Lung (tissue), 12 donors: ENCODE data around the gene C3orf18. TPM values are rescaled to one million over a fixed set of nuclear protein-coding genes. Genes with fewer than 3 reads are reported as not detected.
A peak's percentile ranks its signal among the peaks of the same experiment; 100 is the strongest.

Experiments
- ATAC-seq: fragments of 200-7000 bp; cut with Tn5 transposase; one replicate; pipeline ENCODE4 v1.9.1; 2020; ENCODE audit warnings: moderate number of reproducible peaks; ENCODE audit not compliant: insufficient read depth, low FRiP score
- DNase-seq, 3 donors: peaks; one replicate each; pipeline ENCODE4 v3.0.0-alpha.2; 2013 to 2017
- H3K27ac ChIP-seq, 2 donors: one replicate each; pipeline ENCODE4 v1.5.1; 2013; ENCODE audit warnings: mild to moderate bottlenecking in 2 of 2, moderate library complexity in 2 of 2, control low read depth in 1 of 2, inconsistent platforms in 1 of 2, low read depth in 1 of 2, low read length in 1 of 2
- H3K27me3 ChIP-seq, 3 donors: one replicate each; pipeline ENCODE4 v1.5.1; 2013; ENCODE audit warnings: low read length in 2 of 3; ENCODE audit not compliant: control insufficient read depth in 3 of 3, insufficient read depth in 3 of 3
- H3K36me3 ChIP-seq, 4 donors: one replicate each; pipeline ENCODE4 v1.5.1; 2013; ENCODE audit warnings: low read length in 4 of 4, mild to moderate bottlenecking in 1 of 4, moderate library complexity in 1 of 4; ENCODE audit not compliant: control insufficient read depth in 4 of 4, insufficient read depth in 4 of 4
- H3K4me1 ChIP-seq, 5 donors: one replicate each; pipeline ENCODE4 v1.5.1; 2013; ENCODE audit warnings: low read length in 5 of 5, mild to moderate bottlenecking in 2 of 5, moderate library complexity in 1 of 5; ENCODE audit not compliant: control insufficient read depth in 5 of 5, insufficient read depth in 5 of 5
- H3K4me3 ChIP-seq: one replicate; pipeline ENCODE4 v1.5.1; 2013; ENCODE audit warnings: mild to moderate bottlenecking, control low read depth, moderate library complexity
- H3K9ac ChIP-seq, 2 donors: one replicate each; pipeline ENCODE4 v1.5.1; 2013; ENCODE audit warnings: low read length in 2 of 2, control low read depth in 1 of 2; ENCODE audit not compliant: insufficient read depth in 1 of 2
- H3K9me3 ChIP-seq, 4 donors: one replicate each; pipeline ENCODE4 v1.5.1; 2013; ENCODE audit warnings: low read length in 3 of 4, mild to moderate bottlenecking in 1 of 4, moderate library complexity in 1 of 4; ENCODE audit not compliant: control insufficient read depth in 4 of 4, insufficient read depth in 3 of 4
- WGBS, 2 donors: extraction: QIAGEN DNeasy Blood & Tissue Kit; methylation state at CpG; one replicate each; pipeline ENCODE4 v1.1.7; 2013; 5-methylcytosine and 5-hydroxymethylcytosine counted together
- polyA plus RNA-seq, 2 donors: library from polyadenylated mRNA; stranded (reverse); fragments of 200-250 nt; gene quantifications; one replicate each; pipeline ENCODE4 v1.2.1, GENCODE V29; 2013
- total RNA-seq, 2 donors: library from RNA; depleted of rRNA in 1 of 2; stranded (reverse); fragments of >200 nt in 1 of 2; gene quantifications; one replicate each; pipeline ENCODE4 v1.2.1, GENCODE V29; 2014 to 2021
- TF ChIP-seq, protein P1 (sequence below): IDR thresholded peaks from 2 replicates; pipeline ENCODE4 v1.5.1; 2012; ENCODE audit warnings: mild to moderate bottlenecking; ENCODE audit errors: control extremely low read depth, extremely low read depth
- donor health status: control.
- donor health status: control.
- donor health status: Bipolar disorder and iron deficiency.
- donor health status: healthy.
- donor health status: DM: yes; HTN: yes; CAD: no.

C3orf18 gene
- total and polyA plus RNA-seq, 4 donors, result 2.7 to 7.0 (median 4.5) TPM

DNA sequence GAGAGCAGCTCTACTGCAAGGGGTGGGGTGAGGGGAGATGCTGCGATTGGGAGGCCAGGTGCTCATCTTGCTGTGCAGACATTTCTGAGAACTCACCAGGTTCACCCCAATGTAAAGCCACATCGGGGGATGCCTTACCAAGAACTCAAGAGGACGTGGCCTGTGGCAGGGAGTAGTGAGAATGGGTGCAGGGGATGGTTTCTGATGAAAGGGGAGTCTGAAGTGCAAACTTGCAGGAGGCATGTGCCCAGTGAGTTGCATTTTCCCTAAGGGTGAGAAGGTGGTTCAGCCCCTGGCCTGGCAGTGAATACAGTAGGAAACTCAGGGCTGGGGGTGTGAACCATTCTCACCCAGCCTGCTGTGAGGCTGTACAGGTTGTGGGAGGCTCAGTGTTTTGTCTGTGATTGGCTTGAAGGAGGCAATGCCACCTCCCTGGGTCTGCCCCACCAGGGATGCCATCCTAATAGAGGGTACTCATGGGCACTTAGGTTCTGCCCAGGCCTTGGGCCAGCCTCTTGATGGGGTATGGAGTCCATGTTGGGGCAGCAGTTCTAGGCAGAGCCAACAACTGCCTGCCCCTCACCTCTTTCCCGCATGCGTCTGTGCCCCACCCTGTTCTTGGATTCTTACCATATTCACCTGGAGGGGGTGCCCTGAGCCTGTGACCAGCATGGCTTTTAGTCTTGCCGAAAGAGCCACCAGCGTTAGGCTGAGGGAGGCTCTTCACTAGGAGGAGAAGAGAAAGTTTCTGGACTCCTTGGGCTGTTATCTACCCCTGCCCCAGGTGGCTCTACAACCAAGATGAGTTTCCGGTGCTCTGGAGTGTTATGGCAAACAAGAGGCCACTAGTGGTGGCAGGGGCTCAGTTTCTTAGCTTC is 6.3 kb upstream of the C3orf18 start:
- H3K9ac ChIP-seq, result no peak overlapping the region
- ATAC-seq, result no peak
- peak overlapping the region in 1 of 2 donors; percentile 59 for H3K27ac ChIP-seq

DNA sequence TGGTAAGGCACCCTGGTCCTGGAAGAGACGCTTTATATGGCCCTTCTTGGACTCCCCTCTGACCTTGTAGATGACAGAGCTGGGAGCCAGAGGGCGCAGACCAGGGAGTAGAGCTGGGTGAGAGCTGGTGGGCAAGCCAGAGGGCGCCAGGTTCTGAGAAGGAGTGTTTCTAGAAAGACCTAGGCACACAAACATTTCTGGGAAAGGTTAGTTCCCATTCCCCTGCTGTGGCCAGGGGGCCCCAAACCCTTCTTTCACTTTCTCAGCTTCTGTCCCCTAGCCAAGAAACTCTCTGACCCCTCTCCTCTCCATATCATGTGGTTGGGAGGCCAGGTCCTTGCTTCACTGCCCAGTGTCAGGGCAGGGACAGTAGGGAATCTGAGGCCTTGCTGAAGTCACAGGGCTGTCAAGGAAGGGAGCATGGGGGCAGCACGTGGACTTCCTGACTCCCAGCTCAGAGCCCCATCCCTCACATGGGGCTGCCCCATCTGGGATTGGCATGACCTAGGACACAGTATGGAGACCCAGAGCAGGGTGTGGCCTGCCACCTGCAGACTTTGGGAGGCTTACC is 5.3 kb upstream of the C3orf18 start:
- Histone ChIP-seq H3K4me3 (no peak overlapping the region), H3K4me1 (peaks cover 0 to 21% (median 8%) of the 10 kb centered on the region in 5 donors), H3K9ac (no peak overlapping the region), H3K27me3 (no peaks in the 10 kb centered on the region), H3K9me3 (no peaks in the 10 kb centered on the region), H3K27ac (peak overlapping the region in 1 of 2 donors; percentile 66), H3K36me3 (peaks cover 0 to 26% (median 13%) of the 10 kb centered on the region in 4 donors)
- DNase-seq (no peak), ATAC-seq (no peak)
- WGBS, 2 donors, result 76 to 77% methylated on average over 4 of the region's 4 CpGs
- TF ChIP-seq, protein P1, sequence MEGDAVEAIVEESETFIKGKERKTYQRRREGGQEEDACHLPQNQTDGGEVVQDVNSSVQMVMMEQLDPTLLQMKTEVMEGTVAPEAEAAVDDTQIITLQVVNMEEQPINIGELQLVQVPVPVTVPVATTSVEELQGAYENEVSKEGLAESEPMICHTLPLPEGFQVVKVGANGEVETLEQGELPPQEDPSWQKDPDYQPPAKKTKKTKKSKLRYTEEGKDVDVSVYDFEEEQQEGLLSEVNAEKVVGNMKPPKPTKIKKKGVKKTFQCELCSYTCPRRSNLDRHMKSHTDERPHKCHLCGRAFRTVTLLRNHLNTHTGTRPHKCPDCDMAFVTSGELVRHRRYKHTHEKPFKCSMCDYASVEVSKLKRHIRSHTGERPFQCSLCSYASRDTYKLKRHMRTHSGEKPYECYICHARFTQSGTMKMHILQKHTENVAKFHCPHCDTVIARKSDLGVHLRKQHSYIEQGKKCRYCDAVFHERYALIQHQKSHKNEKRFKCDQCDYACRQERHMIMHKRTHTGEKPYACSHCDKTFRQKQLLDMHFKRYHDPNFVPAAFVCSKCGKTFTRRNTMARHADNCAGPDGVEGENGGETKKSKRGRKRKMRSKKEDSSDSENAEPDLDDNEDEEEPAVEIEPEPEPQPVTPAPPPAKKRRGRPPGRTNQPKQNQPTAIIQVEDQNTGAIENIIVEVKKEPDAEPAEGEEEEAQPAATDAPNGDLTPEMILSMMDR, result no peak

More for the DNA sequence above, 6.3 kb upstream of the C3orf18 start:
- WGBS, 2 donors, result 73 to 81% methylated on average over 8 of the region's 8 CpGs
- H3K36me3 ChIP-seq, result peaks cover 0 to 29% (median 14%) of the 10 kb centered on the region in 4 donors
- TF ChIP-seq, protein P1, result no peak
- H3K27me3 ChIP-seq, result no peaks in the 10 kb centered on the region
- H3K4me1 ChIP-seq, result peaks cover 0 to 22% (median 8%) of the 10 kb centered on the region in 5 donors
- no peaks in the 10 kb centered on the region for H3K9me3 ChIP-seq
- no peak for DNase-seq
- no peak overlapping the region for H3K4me3 ChIP-seq

DNA sequence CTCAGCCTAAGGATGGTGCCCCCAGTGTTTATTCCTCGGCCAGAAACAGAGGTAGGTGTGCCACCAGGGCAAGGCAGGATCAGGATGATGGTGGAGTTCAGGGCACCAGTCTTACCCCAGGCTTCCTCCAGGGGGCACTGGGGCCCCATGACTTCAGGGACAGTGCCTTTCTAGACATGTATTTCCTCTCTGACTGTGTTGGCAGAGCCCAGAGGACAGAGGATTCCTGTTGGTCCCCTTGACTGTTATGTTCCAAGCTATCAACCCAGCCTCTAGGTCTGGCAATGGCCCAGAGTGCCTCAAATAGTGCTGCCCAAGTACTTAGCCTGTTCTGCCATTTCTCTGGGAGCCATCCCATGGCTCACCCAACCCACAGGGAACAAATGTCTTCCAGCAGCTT is 4.6 kb upstream of the C3orf18 start:
- H3K4me1 ChIP-seq, result peaks cover 0 to 24% (median 9%) of the 10 kb centered on the region in 5 donors
- peak; percentile 22 for ATAC-seq
- TF ChIP-seq, protein P1, result peak; percentile 91
- DNase-seq, result peak; percentile 79 to 82 (median 80)
- WGBS, 2 donors, result 7% methylated on average over 1 of the region's 1 CpG
- H3K27me3 ChIP-seq, result no peaks in the 10 kb centered on the region
- H3K36me3 ChIP-seq, result peaks cover 0 to 23% (median 8%) of the 10 kb centered on the region in 4 donors
- no peak overlapping the region for H3K9ac ChIP-seq
- H3K4me3 ChIP-seq, result no peak overlapping the region
- no peaks in the 10 kb centered on the region for H3K9me3 ChIP-seq
- H3K27ac ChIP-seq, result peak overlapping the region; percentile 26 to 42
